HL-60 (cell line): ENCODE measurements around the gene PLCB1.

Experiments
- DNase-seq, 2 experiments: peaks; one replicate each; pipeline ENCODE4 v3.0.0-alpha.2; 2010 to 2020; ENCODE audit warnings: low read depth in 1 of 2, low spot score in 1 of 2
- H3K27ac ChIP-seq: fragments of 250-450 bp; sonication (Bioruptor Pico); replicated peaks from 2 replicates; pipeline ENCODE4 v1.5.1; 2020; ENCODE audit warnings: mild to moderate bottlenecking, moderate library complexity
- H3K27me3 ChIP-seq: fragments of 250-450 bp; sonication (Bioruptor Pico); 2 replicates; pipeline ENCODE4 v1.5.1; 2021; ENCODE audit warnings: mild to moderate bottlenecking, moderate library complexity; ENCODE audit not compliant: insufficient read depth, poor library complexity, severe bottlenecking
- H3K4me3 ChIP-seq: replicated peaks from 2 replicates; pipeline ENCODE4 v1.5.1; 2011; ENCODE audit warnings: mild to moderate bottlenecking, control low read depth, low read length; ENCODE audit not compliant: insufficient read depth
- CTCF ChIP-seq: IDR thresholded peaks from one replicate; pipeline ENCODE4 v1.5.1; 2011; ENCODE audit warnings: low read length, control low read depth, inconsistent platforms; ENCODE audit not compliant: insufficient read depth
- GABPA ChIP-seq: IDR thresholded peaks from 2 replicates; pipeline ENCODE4 v1.6.1; 2012; ENCODE audit warnings: low read depth
- POLR2AphosphoS5 ChIP-seq: IDR thresholded peaks from 2 replicates; pipeline ENCODE4 v1.6.1; 2012; ENCODE audit warnings: low read depth
- SPI1 ChIP-seq: IDR thresholded peaks from 2 replicates; pipeline ENCODE4 v1.6.1; 2012; ENCODE audit warnings: low read depth, mild to moderate bottlenecking, borderline replicate concordance
- TF ChIP-seq, protein P1 (sequence below): IDR thresholded peaks from 2 replicates; pipeline ENCODE4 v1.6.1; 2012; ENCODE audit warnings: low read depth; ENCODE audit not compliant: insufficient replicate concordance

PLCB1 gene

GRCh38 chr20:8800089-8800488 lies 668.0 kb downstream of the PLCB1 start:
- Histone ChIP-seq H3K4me3 (no peak overlapping the region), H3K27me3 (no peaks in the 10 kb centered on the region), H3K27ac (no peak overlapping the region)
- DNase-seq, result no peak
- TF ChIP-seq, protein P1, sequence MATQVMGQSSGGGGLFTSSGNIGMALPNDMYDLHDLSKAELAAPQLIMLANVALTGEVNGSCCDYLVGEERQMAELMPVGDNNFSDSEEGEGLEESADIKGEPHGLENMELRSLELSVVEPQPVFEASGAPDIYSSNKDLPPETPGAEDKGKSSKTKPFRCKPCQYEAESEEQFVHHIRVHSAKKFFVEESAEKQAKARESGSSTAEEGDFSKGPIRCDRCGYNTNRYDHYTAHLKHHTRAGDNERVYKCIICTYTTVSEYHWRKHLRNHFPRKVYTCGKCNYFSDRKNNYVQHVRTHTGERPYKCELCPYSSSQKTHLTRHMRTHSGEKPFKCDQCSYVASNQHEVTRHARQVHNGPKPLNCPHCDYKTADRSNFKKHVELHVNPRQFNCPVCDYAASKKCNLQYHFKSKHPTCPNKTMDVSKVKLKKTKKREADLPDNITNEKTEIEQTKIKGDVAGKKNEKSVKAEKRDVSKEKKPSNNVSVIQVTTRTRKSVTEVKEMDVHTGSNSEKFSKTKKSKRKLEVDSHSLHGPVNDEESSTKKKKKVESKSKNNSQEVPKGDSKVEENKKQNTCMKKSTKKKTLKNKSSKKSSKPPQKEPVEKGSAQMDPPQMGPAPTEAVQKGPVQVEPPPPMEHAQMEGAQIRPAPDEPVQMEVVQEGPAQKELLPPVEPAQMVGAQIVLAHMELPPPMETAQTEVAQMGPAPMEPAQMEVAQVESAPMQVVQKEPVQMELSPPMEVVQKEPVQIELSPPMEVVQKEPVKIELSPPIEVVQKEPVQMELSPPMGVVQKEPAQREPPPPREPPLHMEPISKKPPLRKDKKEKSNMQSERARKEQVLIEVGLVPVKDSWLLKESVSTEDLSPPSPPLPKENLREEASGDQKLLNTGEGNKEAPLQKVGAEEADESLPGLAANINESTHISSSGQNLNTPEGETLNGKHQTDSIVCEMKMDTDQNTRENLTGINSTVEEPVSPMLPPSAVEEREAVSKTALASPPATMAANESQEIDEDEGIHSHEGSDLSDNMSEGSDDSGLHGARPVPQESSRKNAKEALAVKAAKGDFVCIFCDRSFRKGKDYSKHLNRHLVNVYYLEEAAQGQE, result no peak

GRCh38 chr20:8801686-8802085 lies 669.6 kb downstream of the PLCB1 start:
- DNase-seq, result no peak
- Histone ChIP-seq H3K27ac (no peak overlapping the region), H3K4me3 (no peak overlapping the region), H3K27me3 (no peaks in the 10 kb centered on the region)
- no peak for TF ChIP-seq CTCF
- TF ChIP-seq GABPA, result no peak
- no peak for TF ChIP-seq POLR2AphosphoS5
- no peak for TF ChIP-seq SPI1
- TF ChIP-seq, protein P1, result no peak

GRCh38 chr20:8803065-8803464 lies 671.0 kb downstream of the PLCB1 start:
- DNase-seq, result no peak
- TF ChIP-seq GABPA (no peak), SPI1 (no peak), CTCF (no peak), POLR2AphosphoS5 (no peak)
- TF ChIP-seq, protein P1, result no peak
- H3K27me3 ChIP-seq, result no peaks in the 10 kb centered on the region
- no peak overlapping the region for H3K4me3 ChIP-seq
- no peak overlapping the region for H3K27ac ChIP-seq

DNA sequence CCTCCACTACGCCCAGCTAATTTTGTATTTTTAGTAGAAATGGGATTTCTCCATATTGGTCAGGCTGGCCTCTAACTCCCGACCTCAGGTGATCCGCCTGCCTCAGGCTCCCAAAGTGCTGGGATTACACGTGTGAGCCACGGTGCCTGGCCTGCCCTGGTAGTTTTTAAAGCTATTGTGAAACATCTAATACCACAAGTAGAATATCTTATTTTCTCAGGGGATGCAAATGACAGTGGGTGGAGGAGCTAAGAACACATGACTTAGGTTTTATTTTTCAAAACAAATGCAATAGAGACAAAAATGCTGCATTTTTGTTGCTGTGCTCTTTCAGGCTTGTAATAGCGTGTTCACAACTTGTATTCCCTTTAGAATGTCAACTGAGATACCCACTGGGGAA lies 671.9 kb downstream of the PLCB1 start:
- Histone ChIP-seq H3K27me3 (no peaks in the 10 kb centered on the region), H3K4me3 (no peak overlapping the region), H3K27ac (no peak overlapping the region)
- DNase-seq, result no peak
- TF ChIP-seq GABPA, result no peak
- no peak for TF ChIP-seq SPI1
- TF ChIP-seq, protein P1, result no peak
- no peak for TF ChIP-seq POLR2AphosphoS5
- no peak for TF ChIP-seq CTCF
